ENCODE measurements around the gene CCDC187. TPM values are rescaled to one million over a fixed set of nuclear protein-coding genes. Genes with fewer than 3 reads are reported as not detected.

The CCDC187 gene
- total RNA-seq, 1 donor from 2014 or later, result 0.69 TPM

- no peak overlapping the region for H3K27ac Mint-ChIP-seq
- ChIA-PET POLR2A (no interaction called here), CTCF (no interaction called here)
- no peak for TF ChIP-seq CTCF (IDR thresholded peaks at IDR 0.05)
- H3K4me3 Mint-ChIP-seq, result no peak overlapping the region
- no peak for DNase-seq
- intact Hi-C loops (cut with micrococcal nuclease), result no loop called here
- H3K27me3 Mint-ChIP-seq, result no peaks in the 10 kb centered on the region
- no peaks in the 10 kb centered on the region for H3K36me3 Mint-ChIP-seq (ENCODE audit: low read depth)
- H3K4me1 Mint-ChIP-seq, result peaks cover 3% of the 10 kb centered on the region
- H3K9me3 Mint-ChIP-seq, result no peaks in the 10 kb centered on the region
- ATAC-seq (ENCODE audit: low read depth), result no peak
Observed at GRCh38 chr9:136292591-136293448, 11.1 kb downstream of the CCDC187 start.

DNA sequence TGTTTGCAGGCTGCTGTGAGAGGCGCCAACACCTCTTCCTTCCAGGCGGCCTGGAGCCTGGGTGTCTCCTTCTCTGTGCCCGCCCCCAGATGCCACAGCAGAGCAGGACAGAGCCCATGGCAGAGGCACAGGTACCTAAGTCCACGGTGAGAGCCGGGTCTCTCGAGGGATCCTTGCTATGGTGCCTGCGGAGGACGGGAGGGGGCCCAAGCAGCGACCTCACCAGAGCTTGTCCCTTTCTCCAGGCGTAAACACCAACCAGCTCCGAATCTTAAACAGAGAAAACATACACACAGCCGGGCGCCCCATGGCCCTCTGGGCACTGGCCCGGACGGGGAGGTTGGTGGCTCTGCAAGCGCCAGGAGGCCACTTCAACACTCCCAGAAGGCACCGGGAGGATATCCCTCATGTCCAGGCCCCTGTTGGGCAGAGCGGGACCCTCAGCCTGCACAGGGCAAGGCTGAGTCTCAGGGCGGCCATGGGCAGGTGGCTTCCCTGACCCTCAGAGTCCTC lies 11.8 kb downstream of the CCDC187 start:
- Mint-ChIP-seq H3K27me3 (peaks cover 6% of the 10 kb centered on the region), H3K27ac (no peak overlapping the region), H3K36me3 (ENCODE audit: low read depth) (no peaks in the 10 kb centered on the region), H3K4me1 (peaks cover 2% of the 10 kb centered on the region), H3K4me3 (no peak overlapping the region), H3K9me3 (no peaks in the 10 kb centered on the region)
- ATAC-seq (ENCODE audit: low read depth) (no peak), DNase-seq (no peak)
- CTCF ChIA-PET, result no interaction called here
- intact Hi-C loops (cut with micrococcal nuclease), result no loop called here
- POLR2A ChIA-PET, result no interaction called here
- no peak for TF ChIP-seq CTCF (IDR thresholded peaks at IDR 0.05)

DNA sequence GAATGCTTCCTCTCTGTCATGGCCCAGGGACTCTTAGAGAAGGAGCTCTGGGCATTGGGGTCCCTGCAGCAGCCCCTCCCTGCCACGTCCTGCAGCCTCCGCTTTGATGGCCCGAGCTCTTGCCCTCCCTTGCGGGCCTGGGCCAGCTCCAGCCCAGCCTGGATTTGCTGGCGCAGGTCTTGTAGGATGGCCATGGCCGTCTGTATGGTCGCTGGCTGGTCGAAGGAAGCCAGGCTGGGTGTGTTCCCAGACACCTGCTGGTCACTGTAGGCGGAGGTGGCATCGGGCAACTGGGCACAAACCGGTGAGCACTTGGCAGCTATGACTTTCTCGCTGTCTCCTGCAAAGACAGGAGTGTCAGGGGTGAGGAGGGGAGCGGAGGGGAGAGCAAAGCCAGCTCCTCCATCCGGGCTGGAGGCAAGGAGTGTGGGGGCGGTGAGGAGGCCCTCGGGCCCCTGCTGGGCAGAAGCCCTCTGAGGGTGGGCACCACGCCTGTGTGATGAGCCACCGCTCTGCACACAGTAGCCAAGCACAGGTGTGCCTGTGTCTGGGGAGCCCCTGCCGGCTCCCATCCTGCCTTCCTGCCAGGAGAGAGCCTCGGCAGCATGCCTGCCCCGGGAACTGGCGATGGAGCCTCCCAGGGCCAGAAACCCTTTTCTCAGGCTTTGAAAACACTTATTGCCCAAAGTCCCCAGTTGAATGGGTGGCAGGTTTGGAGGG lies 12.4 kb downstream of the CCDC187 start:
- ChIA-PET CTCF (no interaction called here), POLR2A (no interaction called here)
- Mint-ChIP-seq H3K9me3 (no peaks in the 10 kb centered on the region), H3K4me3 (no peak overlapping the region), H3K4me1 (no peaks in the 10 kb centered on the region), H3K27me3 (peaks cover 8% of the 10 kb centered on the region), H3K27ac (no peak overlapping the region), H3K36me3 (ENCODE audit: low read depth) (no peaks in the 10 kb centered on the region)
- intact Hi-C loops (cut with micrococcal nuclease), result no loop called here
- no peak for DNase-seq
- TF ChIP-seq CTCF (IDR thresholded peaks at IDR 0.05), result no peak
- ATAC-seq (ENCODE audit: low read depth), result no peak

DNA sequence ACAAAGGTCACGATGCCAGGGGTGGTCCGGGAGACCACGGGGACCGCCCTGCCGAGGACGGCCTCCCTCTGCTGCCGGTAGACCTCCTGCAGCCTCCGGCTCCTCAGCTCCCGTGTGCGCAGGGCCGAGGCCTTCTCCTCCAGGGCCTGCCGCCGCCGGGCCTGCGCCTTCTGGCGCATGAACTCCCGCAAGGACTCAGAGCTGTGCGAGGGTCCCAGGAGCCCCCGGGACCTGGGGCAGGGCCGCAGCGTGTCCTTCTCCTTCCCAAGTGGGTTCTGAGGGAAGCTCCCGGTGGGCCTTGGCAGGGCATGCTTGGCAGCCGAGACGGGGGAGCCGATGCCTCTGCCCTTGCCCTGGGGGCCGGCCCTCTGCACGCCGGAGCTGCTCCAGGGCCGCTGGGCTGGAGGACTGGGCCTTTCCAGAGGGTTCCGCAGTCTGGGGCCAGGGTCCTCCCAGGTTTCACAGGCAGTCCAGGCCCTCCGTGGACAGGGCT lies 13.3 kb downstream of the CCDC187 start:
- DNase-seq (no peak), ATAC-seq (ENCODE audit: low read depth) (no peak)
- Mint-ChIP-seq H3K4me3 (no peak overlapping the region), H3K27ac (no peak overlapping the region), H3K9me3 (no peaks in the 10 kb centered on the region), H3K27me3 (peaks cover 8% of the 10 kb centered on the region), H3K4me1 (no peaks in the 10 kb centered on the region), H3K36me3 (ENCODE audit: low read depth) (no peaks in the 10 kb centered on the region)
- ChIA-PET CTCF (no interaction called here), POLR2A (no interaction called here)
- no peak for TF ChIP-seq CTCF (IDR thresholded peaks at IDR 0.05)
- intact Hi-C loops (cut with micrococcal nuclease), result no loop called here

Measured in activated B cell treated with CpG ODN at 0.5 μM for 24 hours (primary cell).